ENCODE data around the gene KCND3. TPM values are rescaled to one million over a fixed set of nuclear protein-coding genes. Genes with fewer than 3 reads are reported as not detected.

The KCND3 gene
- total RNA-seq, 4 donors from 2014 or later = 1.8 to 5.3 (median 4.2) TPM

DNA sequence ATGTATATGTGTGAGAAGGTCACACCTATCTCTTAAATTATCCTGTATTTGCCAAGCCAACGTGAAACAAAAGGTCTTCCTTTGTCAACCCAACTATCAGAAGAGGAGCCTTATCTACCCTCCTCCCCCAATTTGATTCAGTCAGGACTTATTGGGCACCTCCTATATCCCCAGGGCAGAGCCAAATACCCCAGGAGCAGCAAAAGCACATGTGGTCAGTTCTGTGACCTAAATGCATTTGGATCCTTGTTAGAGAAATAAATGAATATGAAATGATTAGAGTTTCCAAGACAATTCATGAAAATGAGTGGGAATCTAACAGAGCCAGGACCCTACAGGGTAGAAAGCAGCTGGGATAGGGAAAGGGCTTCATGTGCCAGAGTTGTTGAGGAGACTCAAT lies 37.0 kb upstream of the KCND3 start:
- H3K9me3 ChIP-seq = no peaks in the 10 kb centered on the region
- no peak for TF ChIP-seq POLR2A (IDR thresholded peaks at IDR 0.05)
- TF ChIP-seq, protein P1, sequence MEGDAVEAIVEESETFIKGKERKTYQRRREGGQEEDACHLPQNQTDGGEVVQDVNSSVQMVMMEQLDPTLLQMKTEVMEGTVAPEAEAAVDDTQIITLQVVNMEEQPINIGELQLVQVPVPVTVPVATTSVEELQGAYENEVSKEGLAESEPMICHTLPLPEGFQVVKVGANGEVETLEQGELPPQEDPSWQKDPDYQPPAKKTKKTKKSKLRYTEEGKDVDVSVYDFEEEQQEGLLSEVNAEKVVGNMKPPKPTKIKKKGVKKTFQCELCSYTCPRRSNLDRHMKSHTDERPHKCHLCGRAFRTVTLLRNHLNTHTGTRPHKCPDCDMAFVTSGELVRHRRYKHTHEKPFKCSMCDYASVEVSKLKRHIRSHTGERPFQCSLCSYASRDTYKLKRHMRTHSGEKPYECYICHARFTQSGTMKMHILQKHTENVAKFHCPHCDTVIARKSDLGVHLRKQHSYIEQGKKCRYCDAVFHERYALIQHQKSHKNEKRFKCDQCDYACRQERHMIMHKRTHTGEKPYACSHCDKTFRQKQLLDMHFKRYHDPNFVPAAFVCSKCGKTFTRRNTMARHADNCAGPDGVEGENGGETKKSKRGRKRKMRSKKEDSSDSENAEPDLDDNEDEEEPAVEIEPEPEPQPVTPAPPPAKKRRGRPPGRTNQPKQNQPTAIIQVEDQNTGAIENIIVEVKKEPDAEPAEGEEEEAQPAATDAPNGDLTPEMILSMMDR (IDR thresholded peaks at IDR 0.05) = no peak
- no peak overlapping the region for H3K4me3 ChIP-seq (replicated peaks in 1 of 3)
- H3K4me1 ChIP-seq = no peaks in the 10 kb centered on the region
- no peaks in the 10 kb centered on the region for H3K27me3 ChIP-seq
- no peak overlapping the region for H3K27ac ChIP-seq
- H3K36me3 ChIP-seq = no peaks in the 10 kb centered on the region
- 43 to 53% methylated on average over 1 of the region's 1 CpG for WGBS, 2 donors
- intact Hi-C loops (cut with DNase I) = no loop called here
- DNase-seq = no peak

DNA sequence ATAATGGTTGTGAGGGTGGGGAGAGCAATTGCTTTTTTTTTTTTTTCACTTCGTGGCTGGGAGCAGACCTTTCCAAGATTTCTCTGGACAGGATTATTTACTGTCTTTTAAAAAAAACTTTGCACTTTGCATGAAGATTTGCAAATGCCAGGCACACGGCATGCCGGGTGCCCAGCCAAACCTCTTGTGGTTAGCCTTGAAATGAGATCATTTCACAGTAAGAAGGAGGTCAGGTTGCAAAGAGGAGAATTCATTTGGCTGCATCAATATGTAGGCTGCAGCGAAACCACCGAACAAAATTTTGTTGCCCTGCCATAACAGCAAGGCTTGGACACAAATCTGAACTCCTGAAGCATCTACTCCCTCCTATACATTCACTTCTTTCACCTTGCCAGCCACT lies 36.5 kb upstream of the KCND3 start:
- TF ChIP-seq, protein P1 (IDR thresholded peaks at IDR 0.05) = no peak
- no peak for TF ChIP-seq POLR2A (IDR thresholded peaks at IDR 0.05)
- intact Hi-C loops (cut with DNase I) = no loop called here
- no peaks in the 10 kb centered on the region for H3K36me3 ChIP-seq
- no peak overlapping the region for H3K27ac ChIP-seq
- no peak for DNase-seq
- no peaks in the 10 kb centered on the region for H3K27me3 ChIP-seq
- H3K4me1 ChIP-seq = no peaks in the 10 kb centered on the region
- H3K4me3 ChIP-seq (replicated peaks in 1 of 3) = no peak overlapping the region
- WGBS, 2 donors = 74 to 81% methylated on average over 5 of the region's 5 CpGs
- no peaks in the 10 kb centered on the region for H3K9me3 ChIP-seq

DNA sequence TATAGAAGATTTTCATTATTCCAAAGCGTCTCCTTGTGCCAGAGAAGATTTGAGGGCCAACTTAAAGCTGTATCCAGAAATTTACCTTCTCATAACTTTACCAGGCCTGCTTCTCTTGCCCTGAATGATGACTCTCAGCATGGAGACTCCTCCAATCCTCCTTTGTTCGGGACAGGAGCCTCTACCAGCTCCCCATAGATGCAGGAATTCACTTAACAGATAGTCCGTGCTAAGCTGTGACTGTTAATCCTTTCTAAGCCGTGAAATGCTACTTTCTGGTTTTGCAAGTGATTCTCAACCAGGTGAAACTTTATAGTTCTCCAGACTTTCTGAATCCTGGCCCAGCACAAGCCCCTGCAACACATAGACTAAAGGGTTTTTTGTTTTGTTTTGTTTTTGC lies 31.8 kb upstream of the KCND3 start:
- H3K9me3 ChIP-seq = no peaks in the 10 kb centered on the region
- H3K4me1 ChIP-seq = no peaks in the 10 kb centered on the region
- no peaks in the 10 kb centered on the region for H3K36me3 ChIP-seq
- H3K4me3 ChIP-seq (replicated peaks in 1 of 3) = no peak overlapping the region
- TF ChIP-seq, protein P1 (IDR thresholded peaks at IDR 0.05) = no peak
- no peak for TF ChIP-seq POLR2A (IDR thresholded peaks at IDR 0.05)
- 40 to 43% methylated on average over 4 of the region's 4 CpGs for WGBS, 2 donors
- no peaks in the 10 kb centered on the region for H3K27me3 ChIP-seq
- DNase-seq = no peak
- intact Hi-C loops (cut with DNase I) = no loop called here
- no peak overlapping the region for H3K27ac ChIP-seq

DNA sequence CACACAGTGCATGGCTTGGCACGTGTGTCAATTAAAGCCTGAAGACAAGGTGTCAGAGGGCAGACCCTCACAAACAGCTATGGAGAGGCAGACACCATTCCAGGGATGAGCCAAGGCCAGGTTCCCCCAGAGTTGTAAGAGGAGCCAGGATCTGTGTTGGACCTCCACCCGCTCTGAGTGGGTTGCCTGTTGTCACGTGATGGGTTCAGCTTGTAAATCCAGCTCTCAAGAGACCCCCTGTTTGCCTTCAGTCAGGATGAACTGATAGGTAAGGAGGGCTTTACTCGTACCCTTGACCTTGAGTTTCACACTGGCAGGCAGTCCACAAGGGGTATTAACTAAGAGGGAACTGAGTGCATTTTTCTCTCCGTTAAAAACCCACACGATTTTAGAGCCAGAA lies 27.7 kb upstream of the KCND3 start:
- no peak for DNase-seq
- 56 to 60% methylated on average over 6 of the region's 6 CpGs for WGBS, 2 donors
- no peak overlapping the region for H3K27ac ChIP-seq
- no peaks in the 10 kb centered on the region for H3K4me1 ChIP-seq
- H3K9me3 ChIP-seq = no peaks in the 10 kb centered on the region
- H3K36me3 ChIP-seq = no peaks in the 10 kb centered on the region
- no peak for TF ChIP-seq POLR2A (IDR thresholded peaks at IDR 0.05)
- TF ChIP-seq, protein P1 (IDR thresholded peaks at IDR 0.05) = no peak
- H3K4me3 ChIP-seq (replicated peaks in 1 of 3) = no peak overlapping the region
- intact Hi-C loops (cut with DNase I) = no loop called here
- no peaks in the 10 kb centered on the region for H3K27me3 ChIP-seq

DNA sequence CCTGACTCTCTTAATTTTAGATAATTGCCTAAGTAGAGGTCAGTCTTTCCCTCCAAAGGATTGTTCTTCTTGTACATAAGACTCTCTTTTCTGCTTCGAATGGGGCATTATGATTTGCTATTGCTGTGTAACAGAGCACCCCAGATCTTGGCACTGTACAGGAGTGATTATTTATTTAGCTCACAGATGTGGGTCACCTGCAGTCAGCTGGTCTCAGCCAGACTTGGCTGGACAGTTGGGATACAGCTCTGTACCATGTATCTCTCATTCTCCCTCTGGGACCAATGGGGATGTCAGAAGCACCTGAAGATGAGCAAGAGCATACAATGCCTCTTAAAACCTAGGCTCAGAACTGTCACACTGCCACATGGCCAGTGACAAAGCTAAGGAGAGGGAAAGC lies 23.4 kb upstream of the KCND3 start:
- WGBS, 2 donors = 73 to 86% methylated on average over 1 of the region's 1 CpG
- DNase-seq = no peak
- Histone ChIP-seq H3K4me3 (replicated peaks in 1 of 3) (no peak overlapping the region), H3K27ac (no peak overlapping the region), H3K27me3 (no peaks in the 10 kb centered on the region), H3K4me1 (peaks cover 0 to 8% of the 10 kb centered on the region in 2 donors), H3K9me3 (no peaks in the 10 kb centered on the region), H3K36me3 (no peaks in the 10 kb centered on the region)
- TF ChIP-seq POLR2A (IDR thresholded peaks at IDR 0.05) = no peak
- TF ChIP-seq, protein P1 (IDR thresholded peaks at IDR 0.05) = no peak
- intact Hi-C loops (cut with DNase I) = no loop called here

All from thyroid gland (tissue), 4 donors.